Tibial nerve (tissue), 4 donors: ENCODE results near the gene EPAS1.

Experiments
- CTCF ChIP-seq, 5 experiments: fragments of 200-600 bp in 3 of 5; fragments of 450-650 bp in 2 of 5; sonication (generic) in 3 of 5; IDR thresholded peaks; one replicate each; pipeline ENCODE4 v1.5.1; 2016 to 2019; ENCODE audit warnings: antibody characterized with exemption in 5 of 5, mild to moderate bottlenecking in 3 of 5, moderate library complexity in 2 of 5
- EP300 ChIP-seq, 2 donors: sonication (generic); formaldehyde crosslinking; IDR thresholded peaks; one replicate each; pipeline ENCODE4 v1.6.1; 2017; ENCODE audit warnings: antibody characterized with exemption in 2 of 2, mild to moderate bottlenecking in 1 of 2
- POLR2A ChIP-seq, 2 donors: fragments of 450-650 bp; IDR thresholded peaks; one replicate each; pipeline ENCODE4 v1.6.1; 2017; ENCODE audit warnings: antibody characterized with exemption in 2 of 2, mild to moderate bottlenecking in 2 of 2, moderate library complexity in 2 of 2

GRCh38 chr2:46428911-46429436, 131.8 kb downstream of the EPAS1 start:
- no peak for TF ChIP-seq CTCF (IDR thresholded peaks at IDR 0.05)
- no peak for TF ChIP-seq POLR2A (IDR thresholded peaks at IDR 0.05)
- no peak for TF ChIP-seq EP300 (IDR thresholded peaks at IDR 0.05)
